GM21576 (cell line): ENCODE measurements around the gene RECK.
"Not testable (repeated sequence)": the region's sequence is repeated elsewhere in the genome, so short reads cannot be mapped to it uniquely, and the experiment has no call there.

Experiments
- ATAC-seq: cut with Tn5 transposase; IDR thresholded peaks from one replicate; pipeline ENCODE4 v1.9.1; 2021; ENCODE audit warnings: mild to moderate bottlenecking, moderate library complexity; ENCODE audit not compliant: unreplicated experiment

RECK gene

DNA sequence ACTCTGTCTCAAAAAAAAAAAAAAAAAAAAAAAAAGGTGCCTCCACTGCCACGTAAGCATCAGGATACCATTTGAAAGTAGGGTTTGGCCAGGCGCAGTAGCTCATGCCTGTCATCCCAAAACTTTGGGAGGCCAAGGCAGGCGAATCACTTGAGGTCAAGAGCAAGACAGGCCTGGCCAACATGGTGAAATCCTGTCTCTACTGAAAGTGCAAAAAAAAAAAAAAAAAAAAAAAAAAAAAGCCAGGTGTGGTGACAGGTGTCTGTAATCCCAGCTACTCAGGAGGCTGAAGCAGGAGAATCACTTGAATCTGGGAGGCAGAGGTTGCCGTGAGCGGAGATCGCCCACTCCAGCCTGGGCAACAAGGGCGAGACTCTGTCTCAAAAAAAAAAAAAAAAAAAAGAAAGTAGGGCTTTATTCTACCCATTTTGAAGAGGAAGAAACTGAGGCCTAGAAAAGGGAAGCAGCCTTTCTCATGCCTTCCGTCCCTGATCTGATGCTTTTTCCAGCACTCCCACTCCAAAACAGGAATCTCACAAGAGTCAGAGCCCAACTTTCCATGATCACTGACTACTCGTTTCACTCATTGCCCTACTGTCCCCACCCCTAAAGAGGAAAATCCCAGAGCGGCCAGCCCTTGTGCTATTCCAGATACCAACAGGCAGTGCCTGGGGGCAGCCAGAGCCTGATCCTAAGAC lies 116.2 kb downstream of the RECK start:
- no peak for ATAC-seq

GRCh38 chr9:36153746-36154145 lies 117.0 kb downstream of the RECK start:
- ATAC-seq, result no peak

- no peak for ATAC-seq
These were observed 117.7 kb downstream of the RECK start for GRCh38 chr9:36154331-36154952.

GRCh38 chr9:36156116-36156515 lies 119.4 kb downstream of the RECK start:
- no peak for ATAC-seq

- ATAC-seq, result no peak
These were observed 121.4 kb downstream of the RECK start for GRCh38 chr9:36158122-36158521.

- no peak for ATAC-seq
These were observed 122.2 kb downstream of the RECK start for GRCh38 chr9:36158917-36159316.

DNA sequence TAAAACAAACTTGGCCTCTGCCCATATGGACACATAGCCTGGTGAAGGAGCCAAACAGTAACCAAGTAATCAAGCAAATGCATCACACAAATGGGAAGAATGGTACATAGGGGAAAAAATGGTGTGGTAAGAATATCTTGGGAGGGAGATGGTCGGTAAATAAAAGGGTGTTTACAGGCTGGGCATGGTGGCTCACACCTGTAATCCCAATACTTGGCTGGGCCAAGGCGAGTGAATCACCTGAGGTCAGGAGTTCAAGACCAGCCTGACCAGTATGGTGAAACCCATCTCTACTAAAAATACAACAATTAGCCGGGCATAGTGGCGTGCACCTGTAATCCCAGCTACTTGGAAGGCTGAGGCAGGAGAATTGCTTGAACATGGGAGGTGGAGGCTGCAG lies 122.8 kb downstream of the RECK start:
- not testable (repeated sequence) for ATAC-seq

DNA sequence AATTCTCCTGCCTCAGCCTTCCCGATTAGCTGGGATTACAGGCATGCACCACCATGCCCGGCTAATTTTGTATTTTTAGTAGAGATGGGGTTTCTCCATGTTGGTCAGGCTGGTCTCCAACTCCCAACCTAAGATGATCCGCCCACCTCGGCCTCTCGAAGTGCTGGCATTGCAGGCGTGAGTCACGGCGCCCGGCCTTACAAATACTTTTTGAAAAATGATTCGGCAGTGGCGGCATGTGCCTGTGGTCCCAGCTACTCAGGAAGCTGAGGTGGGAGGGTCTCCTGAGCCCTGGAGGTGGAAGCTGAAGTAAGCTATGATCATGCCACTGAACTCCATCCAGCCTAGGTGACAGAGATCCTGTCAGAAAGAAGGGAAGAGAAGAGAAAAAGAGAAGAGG lies 123.4 kb downstream of the RECK start:
- ATAC-seq, result not testable (repeated sequence)

- no peak for ATAC-seq
These were observed 124.5 kb downstream of the RECK start for GRCh38 chr9:36161187-36161586.

DNA sequence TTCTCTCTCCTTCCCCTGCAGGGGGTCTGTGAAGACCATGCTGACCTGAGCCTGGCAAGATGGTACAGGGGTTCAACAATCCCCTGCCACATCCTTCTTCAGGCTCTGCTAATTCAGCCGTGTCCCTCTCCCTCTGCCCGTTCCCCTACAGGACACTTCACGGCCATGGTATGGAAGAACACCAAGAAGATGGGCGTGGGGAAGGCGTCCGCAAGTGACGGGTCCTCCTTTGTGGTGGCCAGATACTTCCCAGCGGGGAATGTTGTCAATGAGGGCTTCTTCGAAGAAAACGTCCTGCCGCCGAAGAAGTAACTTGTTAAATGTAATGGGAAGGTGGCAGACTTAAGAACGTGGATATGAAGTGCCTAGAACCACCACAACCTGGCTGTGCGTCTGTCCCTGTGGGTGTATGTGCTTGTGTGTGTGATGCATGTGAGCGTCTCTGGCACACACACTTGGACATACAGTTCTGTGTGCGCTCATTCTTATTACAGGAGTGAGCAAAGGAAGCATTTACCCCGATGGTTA lies 125.6 kb downstream of the RECK start:
- no peak for ATAC-seq

- no peak for ATAC-seq
These were observed 126.5 kb downstream of the RECK start for GRCh38 chr9:36163049-36163785.

DNA sequence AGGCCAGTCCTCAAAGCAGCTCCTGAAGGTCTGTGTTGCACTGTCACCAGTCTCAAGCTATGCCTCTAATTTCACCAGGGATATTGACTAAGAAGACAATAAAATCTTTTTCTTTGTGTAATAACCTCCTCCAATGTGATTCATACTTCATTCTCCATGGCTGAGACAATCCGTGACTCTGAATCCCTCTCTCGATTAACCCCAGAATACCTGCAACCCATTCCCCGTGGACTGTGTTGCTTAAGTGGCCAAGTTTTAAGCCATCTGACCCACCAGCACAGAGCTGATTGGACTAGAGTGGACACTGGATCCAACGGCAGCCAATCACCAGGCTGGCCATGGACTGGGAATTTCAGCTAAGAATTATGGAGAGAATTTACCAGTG lies 127.1 kb downstream of the RECK start:
- no peak for ATAC-seq

DNA sequence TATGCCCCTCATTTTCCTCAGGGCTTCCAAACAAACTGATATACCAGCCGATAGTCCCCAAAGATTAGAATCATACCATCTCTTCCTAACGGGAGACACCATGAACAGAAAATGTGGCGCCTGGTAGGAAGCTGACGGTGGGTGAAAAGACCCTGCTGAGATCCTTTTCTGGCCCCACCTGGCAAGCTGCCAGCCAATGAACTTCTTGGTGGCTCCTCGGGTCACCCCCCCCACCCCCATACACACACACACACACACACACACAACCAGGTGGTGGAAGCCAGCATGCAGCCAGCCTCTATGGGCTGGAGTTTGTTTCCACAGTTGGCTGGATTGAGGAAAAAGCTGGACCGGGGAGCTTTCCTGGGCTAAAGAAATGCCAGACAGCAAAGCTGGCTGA lies 127.7 kb downstream of the RECK start:
- ATAC-seq, result no peak

- no peak for ATAC-seq
These were observed 128.3 kb downstream of the RECK start for GRCh38 chr9:36164989-36165388.

- no peak for ATAC-seq
These were observed 129.1 kb downstream of the RECK start for GRCh38 chr9:36165826-36166167.

DNA sequence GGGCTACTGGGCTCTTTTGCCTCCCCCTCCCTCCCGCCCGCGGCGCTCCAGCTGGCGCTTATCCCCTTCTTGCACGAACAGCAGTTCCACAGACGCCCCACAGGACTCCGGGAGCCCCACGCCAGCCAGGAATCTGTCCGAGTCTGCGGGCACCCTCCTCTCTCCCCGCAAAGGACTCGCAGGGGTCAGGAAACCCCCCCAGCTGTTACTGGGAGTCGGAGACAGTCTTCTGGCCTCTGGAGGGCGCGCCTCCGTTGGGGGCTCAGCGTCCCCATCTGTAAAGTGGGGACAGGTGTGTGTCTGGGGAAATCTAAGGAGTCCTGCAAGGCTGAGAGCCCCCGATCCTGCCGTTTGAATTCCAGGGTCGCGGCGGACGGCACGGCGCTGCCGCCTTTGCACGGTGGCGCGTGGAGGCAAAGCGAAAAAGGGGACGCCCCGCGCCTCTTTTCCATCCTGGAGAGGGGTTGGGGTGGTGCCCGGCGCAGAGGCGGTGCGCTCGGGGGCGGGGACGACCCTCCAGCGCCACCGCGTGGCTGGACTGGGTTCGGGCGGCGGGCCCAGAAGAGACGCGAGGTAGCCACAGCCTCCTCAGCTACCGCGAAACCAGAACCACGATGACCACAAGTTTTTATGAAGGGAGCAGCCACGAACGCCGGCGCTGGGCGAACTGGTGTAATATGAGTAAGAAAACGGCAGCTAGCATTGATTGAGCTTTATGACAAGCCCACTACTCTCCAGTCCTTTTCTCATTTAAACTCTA lies 129.6 kb downstream of the RECK start:
- ATAC-seq, result peak; percentile 90

DNA sequence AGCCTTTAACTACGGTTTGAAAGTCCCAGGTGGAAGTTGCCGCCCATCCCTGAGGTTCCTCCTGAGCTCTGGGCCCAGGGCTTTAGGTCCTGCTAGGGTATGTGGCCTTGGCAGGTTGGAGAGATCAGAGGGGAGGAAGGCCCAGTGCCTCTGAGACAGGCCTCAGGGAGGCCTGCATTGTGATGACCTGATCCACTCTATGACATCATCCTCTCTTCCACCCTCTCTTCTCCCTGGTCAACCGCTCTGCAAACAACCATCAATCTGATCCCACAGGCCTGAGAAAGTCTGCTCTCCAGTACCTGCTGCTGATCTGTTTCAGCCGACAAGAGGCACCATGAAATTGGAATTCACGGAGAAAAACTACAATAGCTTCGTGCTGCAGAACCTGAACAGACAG lies 132.5 kb downstream of the RECK start, which contains the start of gene CCIN:
TSS of gene CCIN (plus strand) at position 223 of the 400 bp plus-strand sequence. CDS start at position 338, 115 bp downstream.
- ATAC-seq, result no peak

GRCh38 chr9:36169708-36170107 lies 133.0 kb downstream of the RECK start:
- no peak for ATAC-seq

DNA sequence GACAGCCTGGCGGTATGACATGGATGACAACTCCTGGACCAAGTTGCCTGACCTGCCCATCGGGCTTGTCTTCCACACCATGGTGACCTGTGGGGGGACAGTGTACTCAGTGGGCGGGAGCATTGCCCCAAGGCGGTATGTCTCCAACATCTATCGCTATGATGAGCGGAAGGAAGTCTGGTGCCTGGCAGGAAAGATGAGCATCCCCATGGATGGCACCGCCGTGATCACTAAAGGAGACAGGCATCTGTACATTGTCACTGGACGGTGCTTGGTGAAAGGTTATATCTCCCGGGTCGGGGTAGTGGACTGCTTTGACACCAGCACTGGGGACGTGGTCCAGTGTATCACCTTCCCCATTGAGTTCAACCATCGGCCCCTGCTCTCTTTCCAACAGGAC lies 133.8 kb downstream of the RECK start:
- ATAC-seq, result no peak

GRCh38 chr9:36173861-36174260 lies 137.1 kb downstream of the RECK start:
- no peak for ATAC-seq
